HAP-1 (cell line): ENCODE data around the gene HOXB9.

Experiments
- DNase-seq, 2 experiments: peaks; one replicate each; pipeline ENCODE4 v3.0.0-alpha.2; 2016 to 2020; ENCODE audit warnings: low spot score in 2 of 2
- H3K27me3 ChIP-seq: fragments of 250-450 bp; sonication (Bioruptor Pico); 2 replicates; pipeline ENCODE4 v1.5.1; 2020; ENCODE audit warnings: low read depth, mild to moderate bottlenecking, moderate library complexity
- H3K36me3 ChIP-seq: fragments of 250-450 bp; sonication (Bioruptor Pico); replicated peaks from 2 replicates; pipeline ENCODE4 v1.5.1; 2020; ENCODE audit warnings: mild to moderate bottlenecking
- H3K4me1 ChIP-seq: fragments of 250-450 bp; sonication (Bioruptor Pico); 2 replicates; pipeline ENCODE4 v1.5.1; 2020; ENCODE audit warnings: mild to moderate bottlenecking
- H3K4me3 ChIP-seq: fragments of 250-450 bp; sonication (Bioruptor Pico); 2 replicates; pipeline ENCODE4 v1.5.1; 2020; ENCODE audit warnings: mild to moderate bottlenecking, moderate library complexity
- H3K9me3 ChIP-seq: fragments of 250-450 bp; sonication (Bioruptor Pico); 2 replicates; pipeline ENCODE4 v1.5.1; 2020; ENCODE audit warnings: mild to moderate bottlenecking, moderate library complexity
- in situ Hi-C: fragments of 300-500 bp; cut with MboI; formaldehyde crosslinking; loops from 3 replicates; pipeline ENCODE4 v1.14.3; 2020; ENCODE audit warnings: low sequenced_read_pairs, inconsistent platforms, mixed read lengths

Gene HOXB9

GRCh38 chr17:48605991-48606891, 19.9 kb downstream of the HOXB9 start:
- peaks cover 27% of the 10 kb centered on the region for H3K27me3 ChIP-seq
- DNase-seq = no peak
- no peak overlapping the region for H3K4me3 ChIP-seq
- H3K36me3 ChIP-seq = no peaks in the 10 kb centered on the region
- no peaks in the 10 kb centered on the region; the same call in 1 of the 2 replicates for H3K4me1 ChIP-seq
- in situ Hi-C loops = no loop called here
- no peaks in the 10 kb centered on the region for H3K9me3 ChIP-seq

DNA sequence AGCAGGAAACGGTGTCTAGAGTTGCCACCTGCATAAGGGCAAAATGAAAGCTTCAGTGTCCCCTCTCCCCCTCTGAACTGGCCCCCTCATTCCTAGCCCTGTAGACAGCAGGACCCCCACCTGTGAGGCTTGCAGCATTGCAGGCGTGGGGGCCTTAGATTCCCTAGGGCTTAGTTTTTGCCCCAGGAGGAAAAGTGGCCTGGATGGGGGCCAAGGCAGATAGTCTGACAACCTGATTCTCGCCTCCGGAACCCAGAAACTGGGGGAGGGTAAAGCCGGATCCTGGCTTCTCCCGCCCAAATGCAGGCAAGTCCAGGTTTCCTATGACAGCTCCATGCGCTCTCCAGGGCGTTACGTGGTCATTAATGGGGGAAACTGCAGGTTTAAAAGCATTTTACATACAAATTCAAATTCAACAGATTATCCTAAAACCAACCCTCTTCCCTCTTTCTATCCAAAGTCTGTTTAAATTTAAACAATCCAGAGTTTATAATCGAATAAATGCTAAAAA, 20.7 kb downstream of the HOXB9 start:
- DNase-seq = no peak
- Histone ChIP-seq H3K36me3 (no peaks in the 10 kb centered on the region), H3K4me1 (no peaks in the 10 kb centered on the region; the same call in 1 of the 2 replicates), H3K27me3 (peaks cover 29% of the 10 kb centered on the region), H3K9me3 (no peaks in the 10 kb centered on the region), H3K4me3 (no peak overlapping the region)
- in situ Hi-C loops = no loop called here

DNA sequence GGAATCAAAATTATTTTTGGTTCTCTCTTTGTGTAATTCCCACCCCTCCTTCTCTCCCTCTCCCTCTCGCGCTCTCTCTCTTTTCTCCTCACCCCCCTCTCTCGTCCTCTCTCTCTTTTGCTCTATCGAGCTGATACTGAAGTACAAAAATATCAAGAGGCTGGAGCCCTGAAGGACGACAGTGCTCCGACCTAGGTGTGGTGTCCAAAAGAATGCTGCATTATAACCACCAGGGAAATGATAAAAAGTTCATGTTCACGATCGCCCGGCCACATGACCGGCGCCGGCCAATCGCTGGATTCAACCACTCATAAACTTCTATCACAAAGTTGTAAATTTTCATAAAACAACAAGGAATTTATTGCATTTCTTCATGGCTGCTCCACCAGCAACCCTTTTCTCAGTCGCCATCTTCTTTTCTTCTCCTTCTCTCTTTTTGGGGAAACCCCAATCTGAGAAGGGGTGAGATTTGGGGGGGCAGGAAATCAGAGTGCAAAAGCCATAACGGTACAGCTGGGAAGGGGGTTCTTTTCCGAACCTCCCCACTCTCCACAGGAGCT, 21.3 kb downstream of the HOXB9 start, which contains the start of gene HOXB6:
TSS of gene HOXB6 (minus strand) at position 217 of the 560 bp plus-strand sequence. CDS start 6,836 bp downstream, outside the sequence.
- Histone ChIP-seq H3K9me3 (no peaks in the 10 kb centered on the region), H3K27me3 (peaks cover 31% of the 10 kb centered on the region), H3K36me3 (no peaks in the 10 kb centered on the region), H3K4me1 (no peaks in the 10 kb centered on the region; the same call in 1 of the 2 replicates), H3K4me3 (no peak within 1 kb of the TSS)
- in situ Hi-C loops = no loop called here
- DNase-seq = no peak

GRCh38 chr17:48603959-48604769, 22.0 kb downstream of the HOXB9 start:
- Histone ChIP-seq H3K36me3 (no peaks in the 10 kb centered on the region), H3K4me3 (no peak overlapping the region), H3K9me3 (no peaks in the 10 kb centered on the region), H3K27me3 (peaks cover 38% of the 10 kb centered on the region), H3K4me1 (no peaks in the 10 kb centered on the region; the same call in 1 of the 2 replicates)
- in situ Hi-C loops = no loop called here
- DNase-seq = no peak

GRCh38 chr17:48601539-48602425, 24.4 kb downstream of the HOXB9 start:
- Histone ChIP-seq H3K4me1 (peaks cover 4% of the 10 kb centered on the region), H3K4me3 (no peak overlapping the region), H3K9me3 (no peaks in the 10 kb centered on the region), H3K36me3 (no peaks in the 10 kb centered on the region), H3K27me3 (peaks cover 57% of the 10 kb centered on the region)
- in situ Hi-C loops = no loop called here
- no peak for DNase-seq

DNA sequence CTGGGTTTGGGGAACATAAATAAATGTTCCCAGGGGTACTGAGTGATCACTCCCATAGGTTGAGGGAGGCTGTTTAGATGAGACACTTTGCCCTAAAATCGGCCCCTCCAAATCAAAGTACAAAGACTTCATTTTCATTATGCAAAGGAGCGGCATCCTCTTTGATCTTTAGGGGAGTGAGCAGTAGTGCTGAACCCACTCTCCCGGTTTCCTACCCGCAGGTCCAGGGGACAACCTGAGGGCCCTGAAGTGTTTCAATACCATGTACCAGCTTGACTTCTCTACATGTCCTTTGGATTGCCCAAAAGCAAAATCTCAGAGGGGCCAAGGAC, 25.0 kb downstream of the HOXB9 start:
- H3K4me1 ChIP-seq = peaks cover 4% of the 10 kb centered on the region

DNA sequence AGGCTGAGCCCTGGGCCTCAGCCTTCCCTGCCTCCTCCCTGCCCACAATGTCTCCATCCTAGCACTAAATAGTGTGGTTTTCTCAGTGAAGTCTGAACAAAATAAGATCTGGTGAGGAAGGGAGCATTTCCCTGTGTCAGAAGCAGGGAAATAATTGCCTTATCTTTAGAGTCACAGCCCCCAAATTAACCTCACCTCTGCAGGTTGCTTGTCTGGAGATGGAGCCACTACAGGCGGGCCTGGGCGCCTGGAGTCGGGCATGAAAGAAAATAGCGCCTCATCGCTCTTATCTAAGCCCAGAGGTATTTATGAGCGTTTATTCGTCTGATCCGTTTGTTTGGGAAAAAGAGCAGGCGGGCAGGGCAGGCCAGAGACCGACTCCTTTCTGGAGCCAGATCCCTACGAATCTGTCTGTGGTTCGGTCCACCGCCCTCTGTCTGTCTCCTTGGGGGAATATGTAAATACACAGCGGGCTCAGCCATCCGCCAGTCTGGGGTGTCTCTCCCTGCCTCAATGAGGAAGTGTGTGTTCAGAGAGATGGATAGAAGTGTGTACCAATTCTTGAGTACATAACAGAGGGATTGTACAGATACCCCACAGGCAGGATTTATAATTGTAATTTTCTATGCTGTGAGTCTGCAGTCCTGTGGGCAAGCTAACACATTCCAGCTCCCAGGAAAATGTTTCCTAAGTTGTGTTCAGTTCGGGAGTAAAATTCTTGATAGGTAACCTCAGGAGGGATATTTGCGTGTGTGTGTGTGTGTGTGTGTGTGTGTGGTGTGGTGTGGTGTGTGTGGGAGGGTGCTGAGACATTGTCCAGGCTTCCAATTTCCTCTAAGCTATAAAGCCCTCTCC, 25.7 kb downstream of the HOXB9 start:
- H3K4me1 ChIP-seq = peaks cover 4% of the 10 kb centered on the region
- no peaks in the 10 kb centered on the region for H3K36me3 ChIP-seq
- in situ Hi-C loops = no loop called here
- no peaks in the 10 kb centered on the region for H3K9me3 ChIP-seq
- DNase-seq = no peak
- H3K4me3 ChIP-seq = no peak overlapping the region
- H3K27me3 ChIP-seq = peaks cover 57% of the 10 kb centered on the region

More for the DNA sequence above, 25.0 kb downstream of the HOXB9 start:
- no peak for DNase-seq
- Histone ChIP-seq H3K27me3 (peaks cover 57% of the 10 kb centered on the region), H3K36me3 (no peaks in the 10 kb centered on the region), H3K9me3 (no peaks in the 10 kb centered on the region), H3K4me3 (no peak overlapping the region)
- in situ Hi-C loops = no loop called here

- peaks cover 4% of the 10 kb centered on the region for H3K4me1 ChIP-seq
- no peak overlapping the region for H3K4me3 ChIP-seq
- in situ Hi-C loops = no loop called here
- DNase-seq = no peak
- peaks cover 48% of the 10 kb centered on the region for H3K27me3 ChIP-seq
- no peaks in the 10 kb centered on the region for H3K36me3 ChIP-seq
- H3K9me3 ChIP-seq = no peaks in the 10 kb centered on the region
Observed at GRCh38 chr17:48599354-48599753, 26.8 kb downstream of the HOXB9 start.

- Histone ChIP-seq H3K4me3 (no peak overlapping the region), H3K4me1 (peaks cover 4% of the 10 kb centered on the region), H3K36me3 (no peaks in the 10 kb centered on the region), H3K27me3 (peaks cover 43% of the 10 kb centered on the region), H3K9me3 (no peaks in the 10 kb centered on the region)
- DNase-seq = no peak
- in situ Hi-C loops = no loop called here
Observed at GRCh38 chr17:48598736-48599135, 27.4 kb downstream of the HOXB9 start.

DNA sequence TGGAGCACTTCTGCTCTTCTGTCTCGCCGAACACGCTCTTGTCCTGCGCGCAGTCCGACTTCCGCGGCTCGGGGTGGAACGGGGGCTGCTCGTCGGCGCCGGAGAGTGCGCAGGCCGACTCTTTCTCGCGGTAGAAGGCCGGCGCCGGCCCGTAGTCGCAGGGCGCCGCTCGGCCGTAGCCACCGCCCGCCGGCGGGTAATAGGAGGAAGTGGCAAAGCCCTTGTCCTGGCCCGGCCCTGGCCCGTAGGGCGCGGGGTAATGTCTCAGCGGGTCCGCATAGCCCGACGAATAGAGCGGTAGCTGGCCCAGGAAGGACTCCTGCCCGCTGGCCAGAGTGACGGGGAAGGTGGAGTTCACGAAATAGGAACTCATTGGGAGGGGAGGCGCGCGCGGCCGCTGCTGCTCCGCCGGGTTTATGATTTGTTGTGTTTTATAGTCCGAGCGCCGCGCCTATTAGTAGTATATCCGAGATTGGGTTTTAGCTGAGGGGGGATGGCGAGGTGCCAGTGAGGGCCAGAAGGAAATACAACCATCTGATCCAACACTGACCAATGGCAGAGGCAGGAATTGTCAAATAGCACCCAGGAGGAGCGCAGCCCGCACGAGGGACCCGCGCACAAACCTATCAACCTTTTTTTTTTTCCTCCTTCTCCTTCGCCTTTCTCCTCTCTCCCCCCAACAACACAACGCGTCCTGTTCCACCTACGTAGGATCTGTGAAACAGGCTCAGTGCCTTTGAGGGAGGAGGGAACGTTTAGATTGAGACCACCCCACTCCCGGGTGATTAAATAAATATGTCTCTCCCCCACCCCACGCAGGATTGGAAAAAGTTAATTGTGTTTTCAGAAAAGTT, 28.2 kb downstream of the HOXB9 start:
- Histone ChIP-seq H3K27me3 (peaks cover 43% of the 10 kb centered on the region), H3K9me3 (no peaks in the 10 kb centered on the region), H3K4me1 (peaks cover 10% of the 10 kb centered on the region), H3K36me3 (no peaks in the 10 kb centered on the region), H3K4me3 (peak overlapping the region; percentile 39)
- DNase-seq = peak in 1 of 2 experiments; percentile 62
- in situ Hi-C loops = no loop called here

DNA sequence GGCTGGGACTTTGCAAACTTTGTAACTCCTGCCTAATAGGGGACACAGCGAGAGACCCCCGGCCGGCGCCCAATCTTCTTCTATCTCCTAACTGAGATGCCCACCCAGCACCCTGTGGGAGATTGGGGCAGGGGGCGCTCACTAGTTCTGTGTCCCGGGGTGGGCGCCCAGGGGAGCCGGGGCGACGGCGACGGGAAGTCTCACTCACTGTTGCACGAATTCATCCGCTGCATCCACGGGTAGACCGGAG, 28.7 kb downstream of the HOXB9 start:
- in situ Hi-C loops = no loop called here
- no peaks in the 10 kb centered on the region for H3K36me3 ChIP-seq
- peaks cover 42% of the 10 kb centered on the region for H3K27me3 ChIP-seq
- H3K4me3 ChIP-seq = peak overlapping the region; percentile 39
- peaks cover 11% of the 10 kb centered on the region for H3K4me1 ChIP-seq
- H3K9me3 ChIP-seq = no peaks in the 10 kb centered on the region
- no peak for DNase-seq
